H1 (cell line): ENCODE results near the gene ZYG11B. TPM values are rescaled to one million over a fixed set of nuclear protein-coding genes. Genes with fewer than 3 reads are reported as not detected.

Experiments
- CTCF ChIA-PET: fragments of 300-600 bp; sonication (Branson Sonifier 250); formaldehyde crosslinking; loops from one replicate; lab custom pipeline; 2021; ENCODE audit not compliant: partially characterized antibody; lab: Charles Lee
- POLR2A ChIA-PET: fragments of 300-600 bp; sonication (Branson Sonifier 250); formaldehyde crosslinking; loops from one replicate; lab custom pipeline; 2021; ENCODE audit warnings: inconsistent platforms; ENCODE audit not compliant: partially characterized antibody; lab: Charles Lee
- DNase-seq, 2 experiments: peaks; one replicate each; pipeline versions ENCODE4 v3.0.0 to v3.0.0-alpha.2; 2010 to 2022; ENCODE audit warnings: low spot score in 2 of 2, low read depth in 1 of 2, mixed read lengths in 1 of 2
- FAIRE-seq: peaks from 2 replicates; lab custom pipeline; 2011; peaks lifted over from hg19 to GRCh38; lab: Jason Lieb, UNC
- H2AFZ ChIP-seq: 2 replicates; pipeline ENCODE4 v1.8.1; 2012; ENCODE audit warnings: low read length, inconsistent platforms
- H2AK5ac ChIP-seq: 2 replicates; pipeline ENCODE4 v1.6.1; 2013; ENCODE audit warnings: low read depth, low read length
- H2BK120ac ChIP-seq: replicated peaks from 2 replicates; pipeline ENCODE3; 2013; ENCODE audit warnings: low read depth, low read length, inconsistent platforms
- H2BK12ac ChIP-seq: 2 replicates; pipeline ENCODE4 v1.6.1; 2013; ENCODE audit warnings: low read depth, low read length
- H2BK15ac ChIP-seq: 2 replicates; pipeline ENCODE4 v1.6.1; 2013; ENCODE audit warnings: low read length
- H2BK20ac ChIP-seq: 2 replicates; pipeline ENCODE4 v1.6.1; 2013; ENCODE audit warnings: low read length
- H2BK5ac ChIP-seq: 2 replicates; pipeline ENCODE4 v1.6.1; 2013; ENCODE audit warnings: low read depth, low read length
- H3K14ac ChIP-seq: 2 replicates; pipeline ENCODE4 v1.6.1; 2013; ENCODE audit warnings: inconsistent platforms; ENCODE audit not compliant: insufficient read length
- H3K18ac ChIP-seq: 2 replicates; pipeline ENCODE4 v1.6.1; 2013; ENCODE audit warnings: low read length; ENCODE audit errors: extremely low read depth
- H3K23ac ChIP-seq: 2 replicates; pipeline ENCODE4 v1.6.1; 2013; ENCODE audit warnings: inconsistent platforms; ENCODE audit not compliant: insufficient read length
- H3K23me2 ChIP-seq: 2 replicates; pipeline ENCODE4 v1.6.1; 2013; ENCODE audit warnings: low read depth, low read length
- H3K27ac ChIP-seq: 2 replicates; pipeline ENCODE4 v1.6.1; 2011; ENCODE audit warnings: low read depth, low read length, inconsistent platforms
- H3K27me3 ChIP-seq, 4 experiments: replicated peaks in 1 of 4; 1 replicate in 1 of 4; 2 replicates in 3 of 4; pipeline versions ENCODE4 v1.6.1 to v1.8.1; 2011 to 2013; ENCODE audit warnings: low read length in 3 of 4, mild to moderate bottlenecking in 3 of 4, inconsistent platforms in 2 of 4, mixed read lengths in 2 of 4, moderate library complexity in 1 of 4; ENCODE audit not compliant: control insufficient read depth in 3 of 4, insufficient read depth in 3 of 4; ENCODE audit errors: extremely low read depth in 1 of 4
- H3K36me3 ChIP-seq, 4 experiments: 2 replicates each; pipeline versions ENCODE4 v1.6.1 to v1.8.1; 2011 to 2013; ENCODE audit warnings: mild to moderate bottlenecking in 4 of 4, low read length in 3 of 4, moderate library complexity in 2 of 4, control low read depth in 1 of 4, inconsistent platforms in 1 of 4; ENCODE audit not compliant: insufficient read depth in 4 of 4, control insufficient read depth in 2 of 4
- H3K4ac ChIP-seq: replicated peaks from 2 replicates; pipeline ENCODE3; 2013; ENCODE audit warnings: low read length, low read depth, mixed read lengths, inconsistent platforms; ENCODE audit not compliant: insufficient read length
- H3K4me1 ChIP-seq, 4 experiments: replicated peaks in 1 of 4; 1 replicate in 1 of 4; 2 replicates in 3 of 4; pipeline versions ENCODE4 v1.6.1 to v1.8.1; 2011 to 2013; ENCODE audit warnings: low read length in 3 of 4, inconsistent platforms in 2 of 4, mixed read lengths in 1 of 4; ENCODE audit not compliant: insufficient read depth in 4 of 4, control insufficient read depth in 3 of 4
- H3K4me2 ChIP-seq, 2 experiments: 2 replicates each; pipeline versions ENCODE4 v1.6.1 to v1.8.1; 2011 to 2013; ENCODE audit warnings: low read depth in 2 of 2, low read length in 2 of 2, control low read depth in 1 of 2, inconsistent platforms in 1 of 2, mild to moderate bottlenecking in 1 of 2; ENCODE audit not compliant: insufficient read depth in 1 of 2
- H3K4me3 ChIP-seq, 4 experiments: fragments of 200-600, 300-600 bp in 1 of 4; sonication (generic), shearing (Covaris generic), sonication (Bioruptor Twin) in 1 of 4; 2 replicates each; pipeline versions ENCODE4 v1.5.1 to v1.8.1; 2011 to 2016; ENCODE audit warnings: low read length in 4 of 4, low read depth in 3 of 4, control low read depth in 2 of 4, inconsistent platforms in 2 of 4, mild to moderate bottlenecking in 2 of 4, mixed read lengths in 1 of 4, moderate library complexity in 1 of 4; ENCODE audit not compliant: insufficient read depth in 2 of 4; ENCODE audit errors: extremely low read depth in 1 of 4
- H3K56ac ChIP-seq: replicated peaks from 2 replicates; pipeline ENCODE3; 2013; ENCODE audit warnings: low read depth, mild to moderate bottlenecking, mixed read lengths, low read length, inconsistent platforms; ENCODE audit not compliant: insufficient read length
- H3K79me1 ChIP-seq: 2 replicates; pipeline ENCODE4 v1.6.1; 2013; ENCODE audit warnings: low read depth, low read length, control low read depth
- H3K79me2 ChIP-seq, 2 experiments: 2 replicates each; pipeline versions ENCODE4 v1.6.1 to v1.8.1; 2012 to 2013; ENCODE audit warnings: low read length in 2 of 2, mild to moderate bottlenecking in 2 of 2, inconsistent platforms in 1 of 2; ENCODE audit not compliant: insufficient read depth in 2 of 2, control insufficient read depth in 1 of 2
- H3K9ac ChIP-seq, 4 experiments: replicated peaks in 1 of 4; 1 replicate in 1 of 4; 2 replicates in 3 of 4; pipeline versions ENCODE4 v1.6.1 to v1.8.1; 2011 to 2013; ENCODE audit warnings: low read depth in 3 of 4, low read length in 3 of 4, control low read depth in 2 of 4, mild to moderate bottlenecking in 2 of 4, moderate library complexity in 2 of 4, inconsistent platforms in 1 of 4; ENCODE audit errors: extremely low read depth in 1 of 4
- H3K9me3 ChIP-seq, 2 experiments: 2 replicates each; pipeline versions ENCODE4 v1.6.1 to v1.8.1; 2012 to 2013; ENCODE audit warnings: mild to moderate bottlenecking in 2 of 2, moderate library complexity in 2 of 2, control low read depth in 1 of 2, inconsistent platforms in 1 of 2, low read depth in 1 of 2, low read length in 1 of 2, mixed read lengths in 1 of 2; ENCODE audit not compliant: insufficient read depth in 2 of 2
- H4K20me1 ChIP-seq, 2 experiments: replicated peaks in 1 of 2; 2 replicates each; pipeline versions ENCODE3 to v1.8.1; 2011 to 2013; ENCODE audit warnings: inconsistent platforms in 2 of 2, low read length in 2 of 2, mild to moderate bottlenecking in 1 of 2; ENCODE audit not compliant: insufficient read depth in 2 of 2, control insufficient read depth in 1 of 2
- H4K5ac ChIP-seq: 2 replicates; pipeline ENCODE4 v1.6.1; 2013; ENCODE audit warnings: low read length, low read depth, mixed read lengths, inconsistent platforms; ENCODE audit not compliant: insufficient read length
- H4K8ac ChIP-seq: 2 replicates; pipeline ENCODE4 v1.8.0; 2013; ENCODE audit warnings: mild to moderate bottlenecking, moderate library complexity, low read length, inconsistent platforms; ENCODE audit not compliant: insufficient read depth; ENCODE audit errors: extremely low read depth
- H4K91ac ChIP-seq: replicated peaks from 2 replicates; pipeline ENCODE3; 2013; ENCODE audit warnings: low read length, mixed read lengths, inconsistent platforms; ENCODE audit not compliant: insufficient read length
- EP300 ChIP-seq, 2 experiments: IDR thresholded peaks; 1 replicate in 1 of 2; 2 replicates in 1 of 2; pipeline ENCODE4 v1.6.1; 2011 to 2012; ENCODE audit warnings: low read depth in 2 of 2, low read length in 2 of 2, mild to moderate bottlenecking in 2 of 2, borderline replicate concordance in 1 of 2, inconsistent platforms in 1 of 2, moderate library complexity in 1 of 2
- HDAC6 ChIP-seq: IDR thresholded peaks from one replicate; pipeline ENCODE4 v1.7.1; 2012; ENCODE audit warnings: low read depth, mild to moderate bottlenecking, inconsistent platforms, low read length, moderate library complexity
- MAFK ChIP-seq: IDR thresholded peaks from 2 replicates; pipeline ENCODE4 v1.6.1; 2012; ENCODE audit warnings: low read depth, mild to moderate bottlenecking, improper control_type of control experiment, low read length
- SP2 ChIP-seq: IDR thresholded peaks from 2 replicates; pipeline ENCODE4 v1.6.1; 2012; ENCODE audit warnings: mild to moderate bottlenecking, low read length, inconsistent platforms
- SP4 ChIP-seq: IDR thresholded peaks from 2 replicates; pipeline ENCODE4 v1.6.1; 2012; ENCODE audit warnings: low read length, inconsistent platforms
- TCF12 ChIP-seq: IDR thresholded peaks from 2 replicates; pipeline ENCODE4 v1.6.1; 2011; ENCODE audit warnings: low read depth, mild to moderate bottlenecking, low read length
- WGBS, 2 experiments: shearing (Covaris generic) in 1 of 2; methylation state at CpG; one replicate each; pipeline versions ENCODE4 v1.1.6 to v1.1.7; 2013 to 2015; ENCODE audit warnings: low lambda C conversion rate in 2 of 2, mixed read lengths in 2 of 2, inconsistent platforms in 1 of 2, low coverage in 1 of 2, missing lambda C conversion rate in 1 of 2; ENCODE audit not compliant: insufficient replicate concordance in 2 of 2, insufficient coverage in 1 of 2, insufficient read length in 1 of 2; ENCODE audit errors: extremely low coverage in 1 of 2, missing lambda C conversion rate in 1 of 2; 5-methylcytosine and 5-hydroxymethylcytosine counted together
- polyA plus RNA-seq, 7 experiments: library from polyadenylated mRNA; depleted of rRNA in 3 of 7; stranded (reverse) in 5 of 7; unstranded in 2 of 7; fragments of >200 nt in 5 of 7; fragments of 200-250 nt in 2 of 7; gene quantifications; 1 replicate in 5 of 7; 2 replicates in 1 of 7; 4 replicates in 1 of 7; pipeline versions ENCODE4 v1.2.1 to v1.2.3, GENCODE V29; 2011 to 2013; ENCODE audit warnings: missing spikeins in 2 of 7, mixed read lengths in 2 of 7
- total RNA-seq: library from RNA; stranded (reverse); fragmentation: NEBNext Ultra II Directional; extraction: Animal tissue kit (Norgen Biotek cat#: 25700); gene quantifications from 2 replicates; pipeline ENCODE4 v1.2.1, GENCODE V29; 2021

Gene ZYG11B
- total and polyA plus RNA-seq, 2 of the 8 experiments (the other 6 are each of a cell fraction or from before 2014, with no cell fraction given), result 4.4 to 20.9 TPM

DNA sequence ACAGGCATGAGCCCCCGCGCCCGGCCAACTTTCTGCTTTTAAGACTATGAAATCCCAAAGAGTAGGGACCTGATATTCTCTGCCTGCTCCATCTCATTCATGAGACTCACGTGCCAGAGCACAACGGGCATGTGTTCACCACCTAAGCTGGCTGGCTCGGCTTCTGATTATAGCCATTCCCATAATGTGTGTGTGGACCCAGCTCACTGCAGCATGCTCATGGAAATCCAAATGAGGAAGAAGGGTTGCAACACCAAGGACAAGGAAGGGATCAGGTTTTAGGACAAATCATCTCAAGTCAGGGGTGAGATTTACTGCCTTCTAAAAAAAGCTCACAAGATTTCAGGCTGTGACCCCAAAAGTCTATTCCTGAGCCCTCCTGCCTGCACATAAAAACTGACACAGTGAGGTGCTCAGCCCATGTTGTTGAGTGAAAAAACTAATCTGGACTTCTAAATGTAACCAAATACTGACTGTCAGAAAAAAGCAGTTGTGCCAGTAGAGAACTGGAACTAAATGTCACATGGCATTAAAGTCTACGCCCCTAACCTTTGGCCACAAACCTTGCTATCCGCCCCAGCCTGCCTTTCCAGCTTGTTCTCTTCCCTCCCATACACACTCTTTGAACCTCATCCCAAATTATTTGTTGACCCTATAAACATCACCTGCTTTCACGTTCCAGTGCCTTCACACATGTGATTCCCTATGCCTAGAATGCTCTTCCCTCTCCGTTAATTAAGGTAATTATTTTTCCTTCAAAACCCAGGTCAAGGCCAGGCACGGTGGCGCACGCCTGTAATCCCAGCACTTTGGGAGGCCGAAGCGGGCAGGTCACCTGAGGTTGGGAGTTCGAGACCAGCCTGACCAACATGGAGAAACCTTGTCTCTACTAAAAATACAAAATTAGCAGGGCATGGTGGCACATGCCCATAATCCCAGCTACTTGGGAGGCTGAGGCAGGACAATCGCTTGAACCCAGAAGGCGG, 19.0 kb upstream of the ZYG11B start:
- H3K4me3 ChIP-seq, result no peak overlapping the region
- no peak overlapping the region for H3K23ac ChIP-seq
- H2BK120ac ChIP-seq, result no peak overlapping the region
- no peak overlapping the region for H3K27ac ChIP-seq
- H2AK5ac ChIP-seq, result no peak overlapping the region
- no peak overlapping the region for H2BK20ac ChIP-seq
- H3K36me3 ChIP-seq, result no peaks in the 10 kb centered on the region
- H3K14ac ChIP-seq, result no peak overlapping the region
- H3K9me3 ChIP-seq, result no peaks in the 10 kb centered on the region
- no peak overlapping the region for H3K4ac ChIP-seq
- H3K4me1 ChIP-seq, result peaks cover 0 to 3% (median 0%) of the 10 kb centered on the region in 4 experiments; a peak in 1 of 7 replicates
- H3K4me2 ChIP-seq, result no peak overlapping the region
- no peak overlapping the region for H2BK5ac ChIP-seq
- TF ChIP-seq SP2 (no peak), MAFK (no peak), SP4 (no peak), HDAC6 (no peak), EP300 (IDR thresholded peaks at IDR 0.05; ENCODE audit: borderline replicate concordance in 1 of 2, low read depth in 2 of 2, low read length in 2 of 2) (no peak), TCF12 (no peak)
- TF ChIP-seq, all 59 proteins: peak for 0
- FAIRE-seq (no peak), DNase-seq (no peak)
- H3K18ac ChIP-seq, result no peak overlapping the region
- H3K79me1 ChIP-seq, result no peaks in the 10 kb centered on the region
- ChIA-PET POLR2A (interaction anchor here (1.0 to 1.3 kb wide), 2 partner anchors 10 to 42 kb away, joined by 3 read pairs; no protein-coding TSS in a partner anchor), CTCF (interaction anchor here (1.5 kb wide), 1 partner anchor 41 kb away, joined by 4 read pairs; no protein-coding TSS in a partner anchor)
- no peaks in the 10 kb centered on the region for H4K20me1 ChIP-seq
- WGBS, 2 experiments, result 89% methylated on average over 18 of the region's 18 CpGs; no CpG with 5 or more reads in 1 of the 2 experiments
- no peak overlapping the region for H2BK15ac ChIP-seq
- H3K27me3 ChIP-seq, result no peaks in the 10 kb centered on the region
- no peak overlapping the region for H3K56ac ChIP-seq
- H4K8ac ChIP-seq, result no peak overlapping the region
- no peak overlapping the region for H2BK12ac ChIP-seq
- no peak overlapping the region for H4K5ac ChIP-seq
- no peak overlapping the region for H3K9ac ChIP-seq
- H4K91ac ChIP-seq, result no peak overlapping the region
- H3K79me2 ChIP-seq, result no peaks in the 10 kb centered on the region
- no peak overlapping the region for H2AFZ ChIP-seq
- H3K23me2 ChIP-seq, result peaks cover 4% of the 10 kb centered on the region; the same call in 1 of the 2 replicates
